HG03025 (cell line): Measurements from ENCODE around the gene MTUS2.

ENCODE experiments used
- ATAC-seq: cut with Tn5 transposase; IDR thresholded peaks from one replicate; pipeline ENCODE4 v1.9.1; 2021; ENCODE audit warnings: mild to moderate bottlenecking, moderate library complexity; ENCODE audit not compliant: unreplicated experiment, low FRiP score

The MTUS2 gene

DNA sequence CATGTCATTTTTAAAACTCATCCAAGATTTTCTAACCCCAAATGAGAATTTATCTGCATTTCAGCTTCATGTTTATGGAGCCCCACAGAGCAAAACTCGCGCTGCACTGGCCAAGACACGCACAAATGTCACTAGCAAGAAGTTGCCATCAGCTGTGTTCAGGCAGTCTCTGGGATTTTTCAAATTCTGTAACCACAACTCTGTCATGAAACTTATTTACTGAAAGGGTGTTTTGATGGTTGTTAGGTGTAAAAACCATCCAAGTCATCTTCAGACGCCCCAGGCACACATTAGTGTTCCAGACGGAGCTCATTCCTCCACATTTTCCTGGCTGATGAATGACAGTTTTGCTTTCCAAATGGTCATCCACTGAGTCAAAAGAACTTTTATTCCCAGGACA, 712.0 kb downstream of the MTUS2 start:
- no peak for ATAC-seq

DNA sequence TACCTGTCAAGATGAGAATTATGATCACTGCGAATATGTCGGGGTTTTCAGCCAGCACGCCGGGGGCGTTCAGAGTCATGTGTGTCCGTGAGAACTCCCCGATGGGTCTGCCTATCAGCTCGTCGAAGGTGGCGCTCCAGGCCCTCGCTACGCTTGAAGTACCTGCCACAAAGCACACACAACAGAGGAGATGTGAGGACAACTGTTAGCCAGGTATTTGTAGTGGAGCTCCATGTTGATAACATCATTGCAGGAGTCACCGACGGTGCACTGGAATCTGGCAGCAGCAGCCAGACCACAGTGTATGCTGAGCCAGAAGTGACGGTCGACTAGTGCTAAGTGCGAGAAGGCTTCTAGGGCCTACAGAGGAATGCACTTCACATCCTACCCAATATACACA, 712.7 kb downstream of the MTUS2 start:
- ATAC-seq: no peak

DNA sequence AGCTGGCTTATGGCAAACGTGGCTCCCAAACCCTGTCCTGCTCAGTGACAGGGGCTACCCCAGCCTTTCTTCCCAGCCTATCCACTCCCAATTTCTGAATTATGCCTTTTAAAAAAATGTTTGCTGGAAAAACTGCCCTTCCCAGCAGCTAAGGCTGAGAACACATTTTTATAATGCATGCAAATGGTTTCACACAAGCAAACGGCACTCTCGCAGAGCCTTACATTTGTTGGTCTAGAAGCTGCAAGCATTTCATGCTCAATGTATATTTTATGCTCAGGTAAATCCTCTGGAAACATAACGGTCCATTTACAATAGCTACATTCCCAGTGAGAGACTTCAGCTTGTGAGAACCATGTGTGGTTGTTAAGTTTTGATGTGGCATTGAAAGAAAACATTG, 713.9 kb downstream of the MTUS2 start:
- ATAC-seq: no peak

DNA sequence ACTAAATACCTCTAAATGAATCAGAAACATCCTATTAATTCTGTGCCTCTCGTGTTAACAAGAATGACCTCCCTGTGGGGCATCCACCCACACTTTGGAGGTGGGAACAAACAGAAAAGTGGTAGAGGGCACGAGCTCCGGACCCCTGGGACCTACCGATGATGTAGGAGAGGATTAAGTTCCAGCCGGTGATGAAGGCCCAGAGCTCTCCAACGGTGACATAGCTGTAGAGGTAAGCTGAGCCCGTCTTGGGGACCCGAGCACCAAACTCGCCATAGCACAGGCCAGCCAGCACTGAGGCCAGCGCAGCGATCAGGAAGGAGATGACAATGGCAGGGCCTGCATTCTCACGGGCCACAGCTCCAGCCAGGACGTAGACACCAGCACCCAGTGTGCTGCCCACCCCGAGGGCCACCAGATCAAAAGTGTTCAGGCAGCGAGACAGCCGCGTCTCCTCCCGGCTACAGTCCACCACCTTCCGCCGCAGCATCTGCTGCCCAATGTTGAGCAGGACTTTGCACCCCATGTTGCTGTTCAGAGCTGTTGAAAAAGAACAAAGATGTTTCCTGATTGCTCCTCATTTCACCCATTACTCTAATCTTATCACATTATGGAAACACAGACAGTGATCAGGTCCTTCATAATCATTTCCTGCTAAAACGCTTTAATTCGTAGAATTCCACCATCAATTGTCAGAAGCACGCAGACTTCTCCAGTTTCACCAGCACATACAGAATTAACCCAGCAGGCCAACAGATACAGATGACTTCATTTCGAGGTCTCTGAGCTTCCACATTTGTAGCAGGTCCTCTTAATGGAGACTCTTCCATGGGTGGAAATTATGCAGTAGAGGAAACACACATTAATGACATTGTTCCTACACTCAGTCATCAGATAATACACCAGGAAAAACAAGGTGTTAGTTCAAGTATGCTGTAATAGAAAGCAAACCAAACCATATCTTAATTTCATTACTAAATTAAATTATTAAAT, 715.8 kb downstream of the MTUS2 start:
- no peak for ATAC-seq

DNA sequence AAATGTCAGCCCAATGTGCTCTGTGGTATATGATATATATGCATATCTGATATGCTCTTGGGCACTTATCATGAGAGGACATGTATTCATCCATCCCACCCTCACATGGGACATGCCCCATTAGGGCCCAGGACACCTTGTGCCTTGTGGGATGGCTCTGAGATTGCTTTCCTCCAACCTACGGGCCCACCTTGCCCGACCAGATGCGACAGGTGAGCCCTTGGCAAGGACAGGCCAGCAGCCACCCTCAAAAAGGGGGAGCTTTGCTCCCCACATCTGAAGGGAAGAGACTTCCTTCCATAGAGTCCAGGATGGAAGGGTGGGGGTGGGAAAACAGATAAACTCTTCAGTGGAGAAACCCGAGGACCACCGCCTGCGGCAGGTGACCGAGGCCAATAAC, 716.7 kb downstream of the MTUS2 start:
- no peak for ATAC-seq

DNA sequence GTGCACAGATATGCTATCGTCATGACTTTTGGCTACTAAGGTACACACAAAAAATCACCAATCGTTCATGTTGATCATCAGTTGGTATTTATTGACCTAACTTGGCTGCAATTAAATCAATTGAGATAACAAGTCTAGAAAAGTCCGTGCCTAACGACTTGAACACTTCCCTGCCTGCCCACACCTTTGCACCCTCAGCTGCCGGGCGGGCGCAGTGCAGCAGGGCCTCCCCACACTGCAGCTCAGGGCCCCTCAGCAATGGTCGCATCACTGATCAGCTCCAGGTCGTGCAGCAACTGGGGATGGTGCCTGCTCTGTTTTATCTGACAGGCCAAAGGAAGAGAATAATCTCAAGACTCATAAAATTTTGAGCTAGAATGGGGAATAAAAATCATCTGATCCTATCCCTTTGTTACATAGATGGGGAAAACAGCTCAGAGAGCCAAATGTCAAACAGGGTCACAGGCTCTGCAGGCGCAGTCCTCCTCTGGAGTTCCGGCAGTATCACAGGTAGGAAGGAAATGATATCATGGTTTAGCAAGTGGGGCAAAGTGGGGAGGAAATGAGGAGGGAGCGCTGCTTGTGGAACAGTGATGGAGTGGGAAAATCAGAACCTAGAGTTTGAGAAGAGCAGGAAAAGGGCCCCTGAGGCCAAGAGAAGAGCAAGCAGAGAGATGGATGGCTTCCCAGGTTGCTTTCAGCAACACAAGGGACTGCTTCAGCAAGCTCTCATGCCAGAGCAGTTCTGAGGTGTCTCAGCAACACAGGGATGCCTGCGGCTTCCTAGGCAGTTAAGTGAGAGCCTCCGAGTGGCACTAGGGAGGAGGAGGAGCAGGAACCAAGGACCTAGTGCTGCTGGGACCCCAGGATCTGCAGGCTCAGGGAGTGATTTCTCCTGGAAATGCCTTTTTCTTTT, 717.9 kb downstream of the MTUS2 start:
- no peak for ATAC-seq

DNA sequence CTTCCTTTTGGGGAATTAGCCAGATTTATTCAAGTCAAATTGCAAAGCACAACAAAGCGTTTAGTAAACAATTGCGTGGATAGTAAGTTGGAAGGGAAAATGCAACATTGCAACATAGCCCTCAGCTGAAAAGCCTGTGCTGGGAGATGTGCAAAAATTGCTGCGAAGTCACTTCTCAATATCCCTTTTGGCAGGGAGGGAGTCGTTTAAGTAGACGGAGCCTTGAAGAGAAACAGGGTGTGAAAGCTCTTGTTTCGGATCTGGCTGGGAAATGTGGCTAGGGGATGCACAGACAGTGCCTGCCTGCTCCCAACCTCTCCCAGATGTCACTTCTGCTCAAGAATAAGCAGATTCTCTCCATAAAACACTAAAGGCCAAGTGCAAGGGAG, 718.5 kb downstream of the MTUS2 start:
- ATAC-seq: no peak

DNA sequence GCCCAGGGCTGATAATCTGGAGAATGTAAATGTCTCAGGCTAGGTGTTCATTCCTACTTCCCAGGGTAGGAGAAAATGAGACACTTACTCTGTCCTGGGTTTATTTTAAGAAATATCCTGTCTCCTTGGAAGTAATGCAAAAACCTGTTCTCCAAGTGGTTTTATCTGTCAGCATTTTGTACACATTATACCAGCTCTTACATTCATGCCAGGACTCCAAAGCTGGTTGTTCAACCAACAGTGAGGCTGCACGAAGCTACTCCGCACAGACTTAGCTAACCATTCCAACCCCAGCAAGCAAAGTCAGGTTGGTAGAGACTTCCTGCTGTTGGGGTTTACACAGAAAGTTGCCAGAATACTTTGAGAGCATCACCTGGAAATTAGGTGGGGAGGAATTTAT, 719.7 kb downstream of the MTUS2 start:
- ATAC-seq: no peak

DNA sequence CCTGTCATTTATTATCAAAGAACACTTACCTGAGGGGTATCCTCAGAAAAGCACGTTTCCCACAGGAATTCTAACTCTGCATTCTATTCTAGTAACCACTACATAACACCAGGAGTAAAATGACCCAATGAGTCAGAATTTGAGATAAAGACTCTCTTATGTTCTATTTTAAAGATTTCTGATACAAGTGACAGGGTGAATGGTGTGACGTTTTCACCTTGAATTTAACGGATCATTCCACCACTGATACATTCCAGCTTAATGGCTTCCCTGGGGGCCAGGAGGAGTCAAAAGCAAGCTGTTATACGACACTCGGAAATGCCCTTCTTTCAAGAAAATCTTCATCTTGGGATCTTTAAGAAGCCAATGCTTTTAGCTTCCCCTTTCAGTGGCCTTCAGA, 720.2 kb downstream of the MTUS2 start:
- no peak for ATAC-seq

DNA sequence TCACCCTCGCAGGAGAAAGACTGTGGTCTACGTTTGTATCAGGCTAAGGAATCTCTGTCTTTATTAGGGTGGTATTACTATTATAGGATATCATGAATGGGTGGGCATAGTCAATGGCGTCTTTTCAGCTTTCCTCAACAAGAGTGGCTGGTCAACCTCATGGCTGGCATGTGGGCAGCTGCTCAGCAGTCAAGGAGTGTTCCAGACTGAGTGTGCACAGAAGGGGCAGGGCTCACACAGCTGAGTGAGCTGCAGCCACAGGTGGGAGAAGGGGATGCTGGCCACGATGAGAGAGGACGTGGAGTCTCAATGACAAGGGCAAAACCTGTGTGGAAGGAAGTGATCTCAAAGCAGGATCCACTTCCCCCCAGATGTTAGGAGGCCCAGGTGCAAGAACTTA, 720.7 kb downstream of the MTUS2 start:
- no peak for ATAC-seq

DNA sequence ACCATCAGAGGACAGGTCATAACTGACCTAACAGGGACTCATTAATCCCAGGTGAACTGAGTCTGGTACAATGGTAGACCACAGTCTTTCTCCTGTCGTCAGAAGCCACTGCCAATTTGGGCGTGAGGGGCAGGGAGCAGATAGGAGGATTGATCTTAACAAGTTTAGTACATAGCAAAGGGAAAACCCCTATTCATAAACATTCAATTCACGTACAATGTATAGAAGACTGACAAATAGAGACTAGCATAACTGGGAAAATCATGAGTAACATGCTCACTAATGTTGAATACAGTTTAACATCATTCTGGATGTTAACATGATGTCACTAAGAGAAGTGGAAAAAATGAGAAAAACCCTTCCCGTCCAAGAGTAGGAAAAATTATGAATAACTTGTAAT, 721.3 kb downstream of the MTUS2 start:
- ATAC-seq: no peak

DNA sequence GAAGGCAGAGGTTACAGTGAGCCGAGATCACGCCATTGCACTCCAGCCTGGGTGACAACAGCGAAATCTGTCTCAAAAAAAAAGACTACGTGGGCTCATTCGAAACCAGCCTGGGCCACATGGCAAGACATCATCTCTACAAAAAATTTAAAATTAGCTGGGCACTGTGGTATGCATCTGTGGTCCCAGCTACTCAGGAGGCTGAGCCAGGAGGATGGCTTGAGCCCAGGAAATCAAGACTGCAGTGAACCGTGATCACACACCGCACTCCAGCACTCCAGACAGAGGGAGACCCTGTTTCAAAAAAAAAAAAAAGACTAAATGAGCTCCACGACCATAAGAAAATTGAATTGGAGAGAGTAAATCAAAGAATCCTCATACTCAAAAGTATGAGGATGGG, 722.2 kb downstream of the MTUS2 start:
- ATAC-seq: no peak

DNA sequence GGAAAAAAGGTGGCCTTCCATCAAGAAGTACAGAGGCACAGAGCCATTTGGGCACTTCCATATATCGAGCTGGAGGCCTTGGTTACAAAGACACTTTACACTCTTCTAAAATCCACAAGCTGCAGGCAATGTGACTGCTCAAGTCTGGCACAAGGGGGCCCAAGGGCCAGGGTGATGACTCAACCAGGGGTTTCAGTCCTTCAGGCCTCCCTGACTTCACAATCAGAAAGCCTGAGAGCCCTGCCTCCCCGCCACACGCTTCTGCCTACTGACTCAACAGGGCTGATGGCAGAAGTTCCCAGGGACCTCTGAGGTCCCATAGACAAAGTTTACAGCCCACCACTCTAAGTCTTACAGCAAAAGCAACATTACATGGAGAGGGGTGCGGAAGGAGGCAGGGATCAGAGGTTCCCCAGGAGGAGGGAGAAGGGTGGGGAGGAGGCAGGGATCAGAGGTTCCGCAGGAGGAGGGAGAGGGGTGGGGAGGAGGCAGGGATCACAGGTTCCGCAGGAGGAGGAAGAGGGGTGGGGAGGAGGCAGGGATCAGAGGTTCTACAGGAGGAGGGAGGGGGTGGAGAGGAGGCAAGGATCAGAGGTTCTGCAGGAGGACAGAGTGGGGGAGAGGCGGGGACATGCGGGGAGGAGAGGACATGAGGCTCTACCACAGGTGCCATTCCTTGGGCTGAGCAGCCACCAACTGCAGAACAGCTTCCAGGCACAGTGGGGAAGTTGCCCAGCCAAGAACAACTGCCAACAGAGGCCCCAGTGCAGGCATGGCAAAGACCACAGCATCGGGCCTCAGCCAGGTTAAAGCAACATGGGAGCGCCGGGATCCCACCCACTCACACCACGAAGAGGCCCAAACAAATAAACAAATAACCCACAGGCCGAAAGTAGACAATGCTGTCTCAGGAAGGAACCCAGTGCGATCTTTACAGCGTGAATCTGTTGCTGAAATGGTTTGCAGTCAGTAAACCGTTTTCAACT, 723.4 kb downstream of the MTUS2 start:
- ATAC-seq: peak; percentile 94

DNA sequence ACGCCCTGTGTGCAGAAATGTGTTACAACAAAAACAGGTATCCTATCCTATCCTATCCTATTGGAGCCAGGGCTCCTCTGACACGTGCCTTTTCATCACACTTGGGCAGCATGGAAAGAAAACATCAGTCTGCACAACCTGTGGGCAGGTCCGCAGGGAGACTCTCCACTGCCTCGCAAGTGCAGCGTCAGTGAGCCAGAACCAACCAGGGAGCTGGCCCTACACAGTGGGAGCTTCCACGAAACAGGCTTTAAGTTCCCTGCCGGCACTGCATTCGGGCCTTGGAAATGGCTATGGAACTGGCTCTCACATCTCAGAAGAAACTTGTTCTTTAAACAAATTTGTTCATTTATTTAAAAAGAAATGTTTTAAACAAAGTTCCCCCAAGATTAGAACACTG, 725.8 kb downstream of the MTUS2 start:
- no peak for ATAC-seq

DNA sequence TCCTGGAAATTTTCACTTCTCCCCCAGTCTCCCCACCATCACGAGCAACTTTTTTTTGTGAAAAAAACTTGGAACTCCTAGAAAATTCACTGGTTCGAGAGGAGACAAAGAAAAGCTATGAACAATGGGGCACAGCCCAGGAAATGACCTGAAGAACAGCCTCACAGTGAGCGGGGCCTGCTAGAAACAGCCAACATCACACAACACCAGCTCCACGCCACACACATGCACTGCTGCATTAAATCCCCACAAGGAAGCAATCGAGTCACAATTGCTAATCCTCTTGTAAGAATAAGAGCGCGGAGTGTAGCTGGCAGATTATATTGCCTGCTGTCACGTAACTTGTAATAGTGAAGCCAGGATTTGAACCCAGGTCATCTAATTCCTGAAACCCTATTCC, 726.5 kb downstream of the MTUS2 start:
- no peak for ATAC-seq

DNA sequence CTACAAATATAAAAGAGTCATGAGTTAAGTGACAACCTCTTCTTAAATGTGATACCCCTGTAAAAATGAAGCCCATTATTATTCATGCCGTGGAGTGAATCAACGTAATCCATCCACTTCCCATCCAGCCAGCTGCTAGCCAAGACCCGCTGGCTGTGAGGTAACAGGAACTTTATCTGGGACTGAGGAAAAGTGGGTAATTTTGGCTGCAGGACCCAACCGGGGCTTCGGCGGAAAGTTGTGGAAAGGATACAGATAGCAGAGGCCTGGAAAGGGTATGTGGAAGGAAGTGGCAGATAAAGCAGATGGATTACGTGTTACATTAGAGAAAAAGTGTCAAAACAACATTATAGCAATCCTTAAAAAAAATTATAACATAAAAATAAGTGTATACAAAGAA, 727.0 kb downstream of the MTUS2 start:
- no peak for ATAC-seq

DNA sequence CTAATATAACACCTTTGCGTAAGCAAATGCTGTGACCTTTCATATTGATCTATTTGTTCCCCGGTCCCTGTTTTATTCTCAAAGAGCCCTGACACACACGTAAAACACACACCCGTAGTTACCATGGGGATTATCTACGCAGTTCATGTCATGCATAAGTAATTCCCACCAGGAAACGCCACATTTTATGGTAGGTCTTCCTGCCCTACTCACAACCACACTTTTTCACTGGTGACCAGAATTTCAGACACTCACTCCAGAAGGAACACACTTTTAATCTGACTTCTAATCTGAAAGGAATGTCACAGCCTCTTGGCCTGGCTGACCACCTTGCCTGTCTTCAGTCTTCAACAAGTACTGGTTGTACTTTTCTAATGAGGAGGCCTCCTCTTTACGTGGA, 728.6 kb downstream of the MTUS2 start:
- ATAC-seq: no peak

DNA sequence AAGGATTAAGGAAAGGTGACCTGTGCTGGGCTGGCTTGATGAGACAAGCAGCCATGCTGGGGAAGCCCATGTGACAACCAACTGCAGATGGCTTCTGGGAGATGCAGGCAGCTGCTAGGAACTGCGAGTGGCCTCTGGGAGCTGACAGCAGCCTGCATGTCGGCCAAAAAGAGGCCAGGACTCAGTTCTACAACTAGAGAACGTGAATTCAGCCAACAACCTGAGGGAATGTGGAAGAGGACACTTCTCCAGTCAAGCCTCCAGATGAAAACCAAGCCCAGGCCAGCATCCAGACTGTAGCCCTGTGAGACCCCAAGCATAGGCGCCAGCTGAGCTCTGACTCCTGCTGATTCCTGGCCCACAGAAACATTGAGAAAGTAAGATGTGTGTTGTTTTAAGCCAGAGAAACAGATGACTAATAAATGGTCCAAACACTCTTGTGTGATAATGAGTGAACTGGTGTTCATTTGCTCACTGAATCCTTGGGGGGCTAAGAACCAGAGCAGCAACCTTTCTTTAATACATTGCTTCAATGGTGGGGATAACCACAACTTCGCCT, 730.4 kb downstream of the MTUS2 start:
- ATAC-seq: no peak

DNA sequence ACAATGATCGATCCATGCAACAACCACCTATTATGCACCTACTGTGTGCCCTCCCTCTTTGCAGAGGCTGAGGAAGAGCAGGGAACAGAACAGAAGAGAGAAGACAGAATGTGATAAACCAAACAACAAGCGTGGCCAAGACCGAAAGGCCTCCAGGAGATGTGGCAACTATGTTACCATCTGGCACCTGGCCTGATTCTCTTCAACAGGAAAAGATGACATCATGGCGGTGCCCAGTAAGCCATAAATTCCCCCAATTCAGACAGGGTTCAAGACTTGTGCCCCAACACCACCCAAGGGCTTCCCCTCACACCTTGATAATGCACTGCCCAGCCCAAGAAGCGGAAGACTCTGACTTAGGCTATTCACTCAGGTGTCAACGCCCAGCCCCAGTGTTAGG, 731.1 kb downstream of the MTUS2 start:
- no peak for ATAC-seq
